K562 (cell line): Measurements from ENCODE around the gene SLC66A2. TPM values are rescaled to one million over a fixed set of nuclear protein-coding genes. Genes with fewer than 3 reads are reported as not detected.

Experiments
- ATAC-seq: fragments of 200-7000 bp; cut with Tn5 transposase; 3 replicates; pipeline ENCODE4 v1.9.1; 2020; ENCODE audit warnings: moderate library complexity
- BruUV-seq: library from RNA; stranded (reverse); fragments of 400-500 nt; replicated peaks from 2 replicates; lab custom pipeline; 2021; lab: Mats Ljungman, UMichigan
- CTCF ChIA-PET: fragments of 300-600 bp; formaldehyde crosslinking; extraction: SDS; loops from one replicate; lab custom pipeline; 2021; ENCODE audit warnings: low intra/inter-chr PET ratio; lab: Yijun Ruan, JAX
- POLR2A ChIA-PET: fragments of 300-600, 350-650 bp; sonication (Branson Sonifier 250); formaldehyde crosslinking; extraction: SDS; loops from one replicate; lab custom pipeline; 2021; ENCODE audit warnings: antibody characterized with exemption, inconsistent platforms; lab: Yijun Ruan, JAX
- DNase-seq, 4 experiments: peaks; one replicate each; pipeline versions ENCODE4 v3.0.0 to v3.0.0-alpha.2; 2011 to 2018; ENCODE audit warnings: low spot score in 3 of 4, mixed read lengths in 3 of 4; ENCODE audit errors: extremely low read depth in 1 of 4
- FAIRE-seq: peaks from 2 replicates; lab custom pipeline; 2011; peaks lifted over from hg19 to GRCh38; lab: Jason Lieb, UNC
- H2AFZ ChIP-seq: 2 replicates; pipeline ENCODE4 v1.6.0; 2011; ENCODE audit warnings: low read depth, low read length, control low read depth, inconsistent platforms
- H3K27ac ChIP-seq: fragments of 200-600 bp; 3 replicates; pipeline ENCODE4 v1.8.0; 2011; ENCODE audit warnings: low read depth, mild to moderate bottlenecking, control low read depth, inconsistent platforms, low read length, moderate library complexity, mixed read lengths; ENCODE audit errors: extremely low read depth
- H3K27me3 ChIP-seq, 2 experiments: fragments of 300-600 bp in 1 of 2; 2 replicates in 1 of 2; 3 replicates in 1 of 2; pipeline versions ENCODE4 v1.6.0 to v1.8.0; 2011; ENCODE audit warnings: inconsistent platforms in 2 of 2, low read length in 2 of 2, mild to moderate bottlenecking in 1 of 2, mixed read lengths in 1 of 2, moderate library complexity in 1 of 2; ENCODE audit not compliant: control insufficient read depth in 2 of 2, insufficient read depth in 2 of 2
- H3K36me3 ChIP-seq: fragments of 300-600 bp; 3 replicates; pipeline ENCODE4 v1.8.0; 2011; ENCODE audit warnings: mild to moderate bottlenecking, low read length, inconsistent platforms; ENCODE audit not compliant: control insufficient read depth, insufficient read depth
- H3K4me1 ChIP-seq, 2 experiments: fragments of 200-600 bp in 1 of 2; replicated peaks in 1 of 2; 2 replicates in 1 of 2; 3 replicates in 1 of 2; pipeline versions ENCODE4 v1.5.1 to v1.8.0; 2011; ENCODE audit warnings: inconsistent platforms in 2 of 2, low read length in 2 of 2, mild to moderate bottlenecking in 1 of 2, mixed read lengths in 1 of 2, moderate library complexity in 1 of 2; ENCODE audit not compliant: control insufficient read depth in 2 of 2, insufficient read depth in 2 of 2
- H3K4me2 ChIP-seq: 2 replicates; pipeline ENCODE4 v1.6.1; 2011; ENCODE audit warnings: low read length, control low read depth, inconsistent platforms, mixed read lengths; ENCODE audit not compliant: insufficient read depth
- H3K4me3 ChIP-seq: fragments of 200-600 bp; sonication (generic), shearing (Covaris generic); 2 replicates; pipeline ENCODE4 v1.5.1; 2016; ENCODE audit warnings: control low read depth, inconsistent platforms
- H3K79me2 ChIP-seq: fragments of 200-600 bp; 3 replicates; pipeline ENCODE4 v1.8.0; 2011; ENCODE audit warnings: low read length, inconsistent platforms; ENCODE audit not compliant: control insufficient read depth, insufficient read depth
- H3K9ac ChIP-seq, 2 experiments: 2 replicates each; pipeline versions ENCODE4 v1.6.0 to v1.6.1; 2011; ENCODE audit warnings: low read depth in 2 of 2, low read length in 2 of 2, control low read depth in 1 of 2, inconsistent platforms in 1 of 2, mild to moderate bottlenecking in 1 of 2, mixed read lengths in 1 of 2; ENCODE audit not compliant: insufficient read depth in 1 of 2
- H3K9me1 ChIP-seq: one replicate; pipeline ENCODE4 v1.6.0; 2011; ENCODE audit warnings: inconsistent platforms, mild to moderate bottlenecking, low read length, moderate library complexity; ENCODE audit not compliant: control insufficient read depth, insufficient read depth
- H3K9me3 ChIP-seq: replicated peaks from 2 replicates; pipeline ENCODE4 v1.5.1; 2011; ENCODE audit warnings: low read depth, low read length, inconsistent platforms; ENCODE audit not compliant: control insufficient read depth, insufficient read depth
- H4K20me1 ChIP-seq: replicated peaks from 2 replicates; pipeline ENCODE4 v1.6.1; 2011; ENCODE audit warnings: low read length, inconsistent platforms, mixed read lengths; ENCODE audit not compliant: control insufficient read depth, insufficient read depth
- ASH1L ChIP-seq: fragments of 450-650 bp; IDR thresholded peaks from 2 replicates; pipeline ENCODE4 v1.6.1; 2018; ENCODE audit warnings: borderline replicate concordance, mild to moderate bottlenecking, low read depth; ENCODE audit not compliant: partially characterized antibody
- CBFA2T2 ChIP-seq: fragments of 450-650 bp; conservative IDR thresholded peaks from 2 replicates; pipeline ENCODE4 v1.6.1; 2017; ENCODE audit warnings: mild to moderate bottlenecking
- MCM3 ChIP-seq: fragments of 450-650 bp; IDR thresholded peaks from 2 replicates; pipeline ENCODE4 v1.6.1; 2016
- NFATC3 ChIP-seq: fragments of 450-650 bp; IDR thresholded peaks from 2 replicates; pipeline ENCODE4 v1.6.1; 2017; ENCODE audit warnings: mild to moderate bottlenecking
- POLR2B ChIP-seq: fragments of 450-650 bp; IDR thresholded peaks from 2 replicates; pipeline ENCODE4 v1.6.1; 2018; ENCODE audit warnings: low read depth; ENCODE audit not compliant: partially characterized antibody
- RBFOX2 ChIP-seq: fragments of 200-400 bp; formaldehyde crosslinking; IDR thresholded peaks from 2 replicates; pipeline ENCODE4 v1.6.1; 2017; ENCODE audit warnings: low read depth, mild to moderate bottlenecking, low read length, moderate library complexity
- RUNX1 ChIP-seq: sonication (generic); IDR thresholded peaks from 2 replicates; pipeline ENCODE4 v1.6.1; 2016; ENCODE audit warnings: antibody characterized with exemption, low read depth
- SMC3 ChIP-seq: conservative IDR thresholded peaks from 2 replicates; pipeline ENCODE4 v1.6.1; 2011; ENCODE audit warnings: low read depth, low read length, improper control_type of control experiment; ENCODE audit not compliant: insufficient read depth
- TRIM24 ChIP-seq, 2 experiments: fragments of 450-650 bp; IDR thresholded peaks; 2 replicates each; pipeline ENCODE4 v1.6.1; 2016
- ZBTB7A ChIP-seq: IDR thresholded peaks from 2 replicates; pipeline ENCODE4 v1.6.1; 2011; ENCODE audit warnings: low read depth, mild to moderate bottlenecking, low read length, moderate library complexity, borderline replicate concordance; ENCODE audit not compliant: control insufficient read depth
- ZFP30 ChIP-seq: fragments of 250-450 bp; sonication (Bioruptor Pico); IDR thresholded peaks from 2 replicates; pipeline ENCODE4 v1.8.0; 2022; ENCODE audit warnings: moderate library complexity, mild to moderate bottlenecking, inconsistent platforms, borderline replicate concordance
- WGBS: fragments of 100-300 bp; shearing (Covaris generic); methylation state at CpG from one replicate; pipeline ENCODE4 v1.1.6; 2016; ENCODE audit warnings: low coverage, mixed read lengths; ENCODE audit not compliant: insufficient coverage; ENCODE audit errors: missing lambda C conversion rate; 5-methylcytosine and 5-hydroxymethylcytosine counted together
- in situ Hi-C: fragments of 300-500 bp; cut with MboI; formaldehyde crosslinking; loops from 4 replicates; pipeline ENCODE4 v1.15.0; 2018; ENCODE audit warnings: inconsistent platforms, mixed read lengths
- intact Hi-C: fragments of 100-400 bp; cut with micrococcal nuclease; formaldehyde crosslinking; loops from 2 replicates; pipeline ENCODE4 v1.14.2; 2022
- polyA plus RNA-seq, 8 experiments: library from polyadenylated mRNA; depleted of rRNA in 4 of 8; stranded (reverse) in 5 of 8; unstranded in 3 of 8; fragments of >200 nt; fragmentation: Nextera tagmentation in 2 of 8; fragmentation: Illumina TruSeq in 1 of 8; extraction: Ambion mirVana in 2 of 8; extraction: Trizol in 1 of 8; gene quantifications; 2 replicates each; pipeline versions ENCODE4 v1.2.1 to v1.2.3, GENCODE V29; 2011 to 2014; ENCODE audit warnings: inconsistent platforms in 1 of 8, missing spikeins in 1 of 8
- total RNA-seq, 7 experiments: library from RNA; depleted of rRNA in 6 of 7; stranded (reverse); fragments of >200 nt in 6 of 7; fragmentation: Illumina TruSeq in 2 of 7; extraction: Trizol in 2 of 7; gene quantifications; 2 replicates each; pipeline versions ENCODE4 v1.2.1 to v1.2.3, GENCODE V29; 2011 to 2021; ENCODE audit warnings: low replicate concordance in 1 of 7
- TF ChIP-seq, protein P1 (sequence below): IDR thresholded peaks from 3 replicates; pipeline ENCODE4 v1.6.1; 2011; ENCODE audit warnings: borderline replicate concordance, mild to moderate bottlenecking, moderate library complexity; ENCODE audit not compliant: insufficient read length; ENCODE audit errors: extremely low read depth

Gene SLC66A2
- total and polyA plus RNA-seq, 9 of the 15 experiments (the other 6 are each of a cell fraction or from before 2014, with no cell fraction given) = 0.25 to 17.5 (median 5.6) TPM

DNA sequence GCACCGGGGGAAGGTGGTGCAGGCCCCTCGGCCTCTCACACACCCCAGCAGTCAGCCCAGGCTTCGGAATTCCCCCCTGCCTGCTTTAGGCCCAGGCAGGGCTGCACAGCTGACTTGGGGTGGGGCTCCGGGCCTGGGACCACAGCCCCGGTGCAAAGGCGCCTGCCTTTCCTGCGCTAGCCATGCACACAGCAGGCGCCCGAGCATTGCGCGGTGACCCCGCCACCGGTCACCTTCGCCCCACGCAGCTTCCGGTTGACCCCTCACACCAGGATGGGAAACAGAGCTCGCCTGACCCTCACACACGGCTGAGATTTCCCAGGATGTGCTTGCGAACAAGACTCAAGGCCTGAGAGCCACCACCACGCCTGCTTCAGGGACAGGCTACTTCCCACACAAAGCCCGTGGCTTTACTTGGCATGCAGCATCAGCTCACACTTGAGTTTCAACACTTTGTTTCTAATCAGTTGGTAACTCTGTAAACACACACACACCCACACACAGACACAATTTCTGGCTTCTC is 46.0 kb downstream of the SLC66A2 start:
- H3K4me2 ChIP-seq = no peak overlapping the region
- H3K9me1 ChIP-seq = no peaks in the 10 kb centered on the region
- FAIRE-seq (no peak), DNase-seq (no peak), ATAC-seq (no peak)
- H3K4me1 ChIP-seq = peaks cover 0 to 4% of the 10 kb centered on the region in 2 experiments; a peak in 1 of 5 replicates
- no peaks in the 10 kb centered on the region for H3K79me2 ChIP-seq
- no peaks in the 10 kb centered on the region for H4K20me1 ChIP-seq
- ChIA-PET CTCF (no interaction called here), POLR2A (interaction anchor here (0.7 kb wide), 1 partner anchor 493 kb away, joined by 3 read pairs; no protein-coding TSS in a partner anchor)
- intact Hi-C loops (no loop called here), in situ Hi-C loops (no loop called here)
- no peak overlapping the region for H3K9ac ChIP-seq
- H3K9me3 ChIP-seq = no peaks in the 10 kb centered on the region
- no peak overlapping the region for H3K4me3 ChIP-seq
- H3K27me3 ChIP-seq = no peaks in the 10 kb centered on the region
- H3K36me3 ChIP-seq = no peaks in the 10 kb centered on the region
- WGBS = 65% methylated on average over 5 of the region's 21 CpGs
- no TSS peak for BruUV-seq
- H3K27ac ChIP-seq = no peak overlapping the region
- H2AFZ ChIP-seq = no peak overlapping the region
- TF ChIP-seq SMC3 = no peak
- TF ChIP-seq CBFA2T2 = no peak
- TF ChIP-seq, protein P1, sequence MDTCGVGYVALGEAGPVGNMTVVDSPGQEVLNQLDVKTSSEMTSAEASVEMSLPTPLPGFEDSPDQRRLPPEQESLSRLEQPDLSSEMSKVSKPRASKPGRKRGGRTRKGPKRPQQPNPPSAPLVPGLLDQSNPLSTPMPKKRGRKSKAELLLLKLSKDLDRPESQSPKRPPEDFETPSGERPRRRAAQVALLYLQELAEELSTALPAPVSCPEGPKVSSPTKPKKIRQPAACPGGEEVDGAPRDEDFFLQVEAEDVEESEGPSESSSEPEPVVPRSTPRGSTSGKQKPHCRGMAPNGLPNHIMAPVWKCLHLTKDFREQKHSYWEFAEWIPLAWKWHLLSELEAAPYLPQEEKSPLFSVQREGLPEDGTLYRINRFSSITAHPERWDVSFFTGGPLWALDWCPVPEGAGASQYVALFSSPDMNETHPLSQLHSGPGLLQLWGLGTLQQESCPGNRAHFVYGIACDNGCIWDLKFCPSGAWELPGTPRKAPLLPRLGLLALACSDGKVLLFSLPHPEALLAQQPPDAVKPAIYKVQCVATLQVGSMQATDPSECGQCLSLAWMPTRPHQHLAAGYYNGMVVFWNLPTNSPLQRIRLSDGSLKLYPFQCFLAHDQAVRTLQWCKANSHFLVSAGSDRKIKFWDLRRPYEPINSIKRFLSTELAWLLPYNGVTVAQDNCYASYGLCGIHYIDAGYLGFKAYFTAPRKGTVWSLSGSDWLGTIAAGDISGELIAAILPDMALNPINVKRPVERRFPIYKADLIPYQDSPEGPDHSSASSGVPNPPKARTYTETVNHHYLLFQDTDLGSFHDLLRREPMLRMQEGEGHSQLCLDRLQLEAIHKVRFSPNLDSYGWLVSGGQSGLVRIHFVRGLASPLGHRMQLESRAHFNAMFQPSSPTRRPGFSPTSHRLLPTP = no peak
- no peak for TF ChIP-seq POLR2B
- no peak for TF ChIP-seq MCM3
- no peak for TF ChIP-seq RBFOX2
- TF ChIP-seq TRIM24 (IDR thresholded peaks at IDR 0.05) = no peak
- no peak for TF ChIP-seq ASH1L
- no peak for TF ChIP-seq ZBTB7A
- no peak for TF ChIP-seq ZFP30 (CRISPR knock-in tag)
- no peak for TF ChIP-seq RUNX1
- TF ChIP-seq NFATC3 = no peak
